PC-3 (cell line): ENCODE measurements around the gene TTC7B. TPM values are rescaled to one million over a fixed set of nuclear protein-coding genes. Genes with fewer than 3 reads are reported as not detected.

Experiments used
- ATAC-seq: fragments of 200-7000 bp; cut with Tn5 transposase; 2 replicates; pipeline ENCODE4 v1.9.1; 2020; ENCODE audit warnings: mild to moderate bottlenecking, moderate library complexity
- BruUV-seq: library from RNA; stranded (reverse); fragments of 400-500 nt; replicated peaks from 2 replicates; lab custom pipeline; 2021; lab: Mats Ljungman, UMichigan
- CTCF ChIA-PET: fragments of 300-600 bp; sonication (Branson Sonifier 250); formaldehyde crosslinking; loops from one replicate; lab custom pipeline; 2022; ENCODE audit warnings: antibody characterized with exemption; lab: Charles Lee
- POLR2A ChIA-PET: fragments of 300-600 bp; sonication (Branson Sonifier 250); formaldehyde crosslinking; loops from one replicate; lab custom pipeline; 2022; ENCODE audit warnings: antibody characterized with exemption; ENCODE audit not compliant: unreplicated experiment; lab: Charles Lee
- DNase-seq: peaks from one replicate; pipeline ENCODE4 v3.0.0-alpha.2; 2015
- H2AFZ ChIP-seq: fragments of 300-600 bp; sonication (generic); 2 replicates; pipeline ENCODE4 v1.6.0; 2016; ENCODE audit warnings: antibody characterized with exemption, low read length
- H3F3A ChIP-seq: fragments of 300-600 bp; sonication (generic); one replicate; pipeline ENCODE4 v1.6.0; 2017; ENCODE audit warnings: antibody characterized with exemption, low read length, control low read depth, mild to moderate bottlenecking; ENCODE audit not compliant: unreplicated experiment
- H3K27ac ChIP-seq: fragments of 300-600 bp; sonication (generic); 2 replicates; pipeline ENCODE4 v1.5.1; 2016; ENCODE audit warnings: mild to moderate bottlenecking, low read length
- H3K27me3 ChIP-seq: fragments of 300-600 bp; sonication (generic); 2 replicates; pipeline ENCODE4 v1.6.1; 2016; ENCODE audit warnings: low read length, mixed read lengths
- H3K36me3 ChIP-seq: fragments of 300-600 bp; sonication (generic); 2 replicates; pipeline ENCODE4 v1.6.1; 2016; ENCODE audit warnings: low read depth, mixed run types, low read length, mixed read lengths
- H3K4me1 ChIP-seq: fragments of 300-600 bp; sonication (generic); 2 replicates; pipeline ENCODE4 v1.5.1; 2016; ENCODE audit warnings: low read length; ENCODE audit not compliant: insufficient read depth
- H3K4me2 ChIP-seq: fragments of 300-600 bp; sonication (generic); 2 replicates; pipeline ENCODE4 v1.6.0; 2016; ENCODE audit warnings: low read length
- H3K4me3 ChIP-seq: fragments of 300-600 bp; sonication (generic); 2 replicates; pipeline ENCODE4 v1.5.1; 2016; ENCODE audit warnings: mild to moderate bottlenecking, low read length, mixed read lengths
- H3K79me2 ChIP-seq: fragments of 300-600 bp; sonication (generic); 2 replicates; pipeline ENCODE4 v1.6.1; 2017; ENCODE audit warnings: low read length, mixed read lengths
- H3K9ac ChIP-seq: fragments of 300-600 bp; sonication (generic); 2 replicates; pipeline ENCODE4 v1.6.0; 2016; ENCODE audit warnings: mild to moderate bottlenecking, low read length
- H3K9me2 ChIP-seq: fragments of 300-600 bp; sonication (generic); replicated peaks from 2 replicates; pipeline ENCODE4 v1.6.1; 2016; ENCODE audit warnings: mixed run types, low read length, mixed read lengths
- H3K9me3 ChIP-seq: fragments of 300-600 bp; sonication (generic); 2 replicates; pipeline ENCODE4 v1.6.1; 2016; ENCODE audit warnings: low read length, mixed read lengths
- H4K20me1 ChIP-seq: fragments of 300-600 bp; sonication (generic); 2 replicates; pipeline ENCODE4 v1.6.1; 2016; ENCODE audit warnings: low read length, mixed read lengths
- EZH2 ChIP-seq: fragments of 300-600 bp; sonication (generic); IDR thresholded peaks from one replicate; pipeline ENCODE4 v1.6.1; 2017; ENCODE audit warnings: antibody characterized with exemption, mild to moderate bottlenecking, low read length; ENCODE audit not compliant: unreplicated experiment
- EZH2phosphoT487 ChIP-seq: fragments of 300-600 bp; sonication (generic); IDR thresholded peaks from 2 replicates; pipeline ENCODE4 v1.6.1; 2018; ENCODE audit warnings: mild to moderate bottlenecking, antibody characterized with exemption, low read length, borderline replicate concordance
- intact Hi-C: fragments of 100-400 bp; cut with micrococcal nuclease; formaldehyde crosslinking; loops from 2 replicates; pipeline ENCODE4 v1.9.0; 2023
- total RNA-seq: library from RNA; depleted of rRNA; stranded (reverse); fragments of >200 nt; gene quantifications from 2 replicates; pipeline ENCODE4 v1.2.3, GENCODE V29; 2014
- TF ChIP-seq, protein P1 (sequence below): fragments of 300-600 bp; sonication (generic); conservative IDR thresholded peaks from 2 replicates; pipeline ENCODE4 v1.5.1; 2017; ENCODE audit warnings: antibody characterized with exemption, low read depth, mild to moderate bottlenecking, low read length

TTC7B gene
- total RNA-seq, 1 experiment from 2014 or later = 45.6 TPM

- H3K27me3 ChIP-seq = no peaks in the 10 kb centered on the region
- H3K27ac ChIP-seq = no peak overlapping the region
- H3K9ac ChIP-seq = no peak overlapping the region
- POLR2A ChIA-PET = no interaction called here
- no peaks in the 10 kb centered on the region for H3F3A ChIP-seq
- H3K9me3 ChIP-seq = no peaks in the 10 kb centered on the region
- no peaks in the 10 kb centered on the region for H3K36me3 ChIP-seq
- DNase-seq (no peak), ATAC-seq (no peak)
- H3K9me2 ChIP-seq = no peaks in the 10 kb centered on the region
- no peaks in the 10 kb centered on the region for H3K79me2 ChIP-seq
- no peak overlapping the region for H2AFZ ChIP-seq
- H3K4me3 ChIP-seq = no peak overlapping the region
- intact Hi-C loops = no loop called here
- TF ChIP-seq EZH2 (no peak), EZH2phosphoT487 (no peak)
- TF ChIP-seq, protein P1, sequence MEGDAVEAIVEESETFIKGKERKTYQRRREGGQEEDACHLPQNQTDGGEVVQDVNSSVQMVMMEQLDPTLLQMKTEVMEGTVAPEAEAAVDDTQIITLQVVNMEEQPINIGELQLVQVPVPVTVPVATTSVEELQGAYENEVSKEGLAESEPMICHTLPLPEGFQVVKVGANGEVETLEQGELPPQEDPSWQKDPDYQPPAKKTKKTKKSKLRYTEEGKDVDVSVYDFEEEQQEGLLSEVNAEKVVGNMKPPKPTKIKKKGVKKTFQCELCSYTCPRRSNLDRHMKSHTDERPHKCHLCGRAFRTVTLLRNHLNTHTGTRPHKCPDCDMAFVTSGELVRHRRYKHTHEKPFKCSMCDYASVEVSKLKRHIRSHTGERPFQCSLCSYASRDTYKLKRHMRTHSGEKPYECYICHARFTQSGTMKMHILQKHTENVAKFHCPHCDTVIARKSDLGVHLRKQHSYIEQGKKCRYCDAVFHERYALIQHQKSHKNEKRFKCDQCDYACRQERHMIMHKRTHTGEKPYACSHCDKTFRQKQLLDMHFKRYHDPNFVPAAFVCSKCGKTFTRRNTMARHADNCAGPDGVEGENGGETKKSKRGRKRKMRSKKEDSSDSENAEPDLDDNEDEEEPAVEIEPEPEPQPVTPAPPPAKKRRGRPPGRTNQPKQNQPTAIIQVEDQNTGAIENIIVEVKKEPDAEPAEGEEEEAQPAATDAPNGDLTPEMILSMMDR = no peak
- BruUV-seq = no TSS peak
- no peaks in the 10 kb centered on the region for H4K20me1 ChIP-seq
- no peak overlapping the region for H3K4me2 ChIP-seq
- H3K4me1 ChIP-seq = no peaks in the 10 kb centered on the region
- CTCF ChIA-PET = no interaction called here
These were observed 282.0 kb downstream of the TTC7B start for GRCh38 chr14:90534091-90534837.

DNA sequence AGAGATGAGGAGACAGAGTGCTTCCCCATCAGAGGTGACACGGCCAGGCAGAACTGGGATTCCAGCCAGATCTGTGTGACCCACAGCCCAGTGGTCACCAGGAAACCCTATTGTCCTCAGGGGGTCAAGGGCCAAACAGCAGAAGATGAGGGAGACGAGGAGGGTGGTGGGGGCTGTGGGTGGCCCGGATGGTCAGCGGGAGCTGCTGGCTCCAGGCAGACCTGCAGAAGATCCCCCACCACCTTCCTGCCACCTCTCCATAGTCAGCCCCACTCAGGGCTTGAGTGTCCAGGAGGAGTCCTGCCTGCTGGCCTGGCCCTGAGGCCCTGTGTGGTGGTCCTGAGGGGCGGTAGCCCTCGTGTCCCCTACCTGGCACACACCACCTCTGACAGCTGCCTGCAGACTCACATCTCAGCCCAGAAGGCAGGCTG is 282.6 kb downstream of the TTC7B start:
- Histone ChIP-seq H3K4me3 (no peak overlapping the region), H3K9me2 (no peaks in the 10 kb centered on the region), H3K79me2 (no peaks in the 10 kb centered on the region), H3K4me2 (no peak overlapping the region), H3K9ac (no peak overlapping the region), H3K36me3 (no peaks in the 10 kb centered on the region), H3K27me3 (no peaks in the 10 kb centered on the region), H2AFZ (no peak overlapping the region), H3K27ac (no peak overlapping the region), H3K9me3 (no peaks in the 10 kb centered on the region), H3K4me1 (no peaks in the 10 kb centered on the region), H4K20me1 (no peaks in the 10 kb centered on the region), H3F3A (no peaks in the 10 kb centered on the region)
- intact Hi-C loops = no loop called here
- CTCF ChIA-PET = no interaction called here
- ATAC-seq = no peak
- POLR2A ChIA-PET = no interaction called here
- TF ChIP-seq, protein P1 = no peak
- TF ChIP-seq EZH2 = no peak
- DNase-seq = no peak
- no TSS peak for BruUV-seq

DNA sequence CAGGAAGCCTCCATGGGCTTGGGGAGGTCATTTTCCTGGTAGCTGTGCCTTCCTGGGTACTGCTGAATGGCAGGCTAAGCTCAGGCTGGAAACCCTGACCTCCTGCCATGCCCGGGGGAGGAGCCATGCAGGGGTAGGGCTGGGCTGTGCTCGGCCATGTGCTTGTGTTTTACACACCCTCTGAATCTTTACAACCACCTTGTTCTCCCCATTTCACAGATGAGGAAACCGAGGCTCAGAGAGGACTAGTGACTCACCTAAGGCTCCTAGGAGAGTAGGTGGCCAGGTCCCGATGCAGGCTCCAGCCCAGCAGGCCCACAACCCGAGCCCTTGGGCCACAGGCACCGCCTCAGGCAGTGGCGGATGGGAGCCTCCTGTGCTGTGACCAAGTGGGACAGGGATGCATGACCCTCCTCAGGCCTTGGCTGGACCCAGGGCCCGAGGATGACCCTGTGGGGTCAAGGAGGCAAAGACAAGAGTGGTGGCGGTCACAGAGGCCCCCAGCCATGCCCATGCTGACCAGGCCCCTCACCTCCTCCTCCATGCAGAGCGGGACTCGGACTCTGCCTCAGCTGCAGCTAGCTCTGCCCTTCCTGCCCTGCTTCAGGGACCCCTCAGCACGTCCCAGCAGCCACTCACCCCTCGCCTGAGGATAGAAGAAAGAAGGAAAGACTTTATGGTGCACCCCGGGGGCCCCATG is 283.3 kb downstream of the TTC7B start:
- ATAC-seq (no peak), DNase-seq (no peak)
- Histone ChIP-seq H3K27ac (no peak overlapping the region), H3K9me3 (no peaks in the 10 kb centered on the region), H4K20me1 (no peaks in the 10 kb centered on the region), H3K36me3 (no peaks in the 10 kb centered on the region), H3K9me2 (no peaks in the 10 kb centered on the region), H3K27me3 (no peaks in the 10 kb centered on the region), H3K9ac (no peak overlapping the region), H3K4me3 (no peak overlapping the region), H3K79me2 (no peaks in the 10 kb centered on the region), H3K4me1 (no peaks in the 10 kb centered on the region), H2AFZ (no peak overlapping the region), H3F3A (no peaks in the 10 kb centered on the region), H3K4me2 (no peak overlapping the region)
- CTCF ChIA-PET = no interaction called here
- POLR2A ChIA-PET = no interaction called here
- intact Hi-C loops = no loop called here
- TF ChIP-seq, protein P1 = no peak
- TF ChIP-seq EZH2 (no peak), EZH2phosphoT487 (no peak)
- BruUV-seq = no TSS peak
